ENCODE measurements around the gene SRC.

SRC gene

DNA sequence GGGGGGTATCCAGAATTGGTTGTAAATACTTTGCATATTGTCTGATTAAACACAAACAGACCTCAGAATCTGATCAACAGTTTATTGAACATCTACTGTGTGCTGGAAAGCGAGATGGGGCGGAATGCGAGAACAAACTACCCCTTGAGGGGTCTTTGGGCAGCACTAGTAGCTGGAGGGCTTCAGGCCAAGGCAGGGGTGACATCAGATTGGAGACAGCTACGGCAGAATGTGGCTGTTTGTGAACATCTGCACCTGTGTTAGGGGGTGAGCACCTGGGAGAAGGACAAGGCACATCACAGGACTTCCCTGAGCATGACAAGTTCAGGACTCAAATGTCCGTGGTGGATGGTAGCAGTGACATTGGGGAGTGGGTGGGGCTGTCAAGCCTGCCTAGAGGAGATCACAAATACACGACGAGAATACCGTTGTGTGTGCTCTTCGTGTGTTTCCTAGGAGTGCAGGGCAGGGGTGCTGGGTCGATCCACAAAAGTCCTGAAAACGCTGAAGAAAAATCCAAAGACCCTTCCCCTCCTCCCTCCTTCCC lies 59.5 kb downstream of the SRC start:
- ChIA-PET POLR2A (ENCODE audit: low non-redundant PET) (no interaction called here), CTCF (no interaction called here)
- H3K27ac ChIP-seq = peak overlapping the region; percentile 11
- TF ChIP-seq, protein P1, sequence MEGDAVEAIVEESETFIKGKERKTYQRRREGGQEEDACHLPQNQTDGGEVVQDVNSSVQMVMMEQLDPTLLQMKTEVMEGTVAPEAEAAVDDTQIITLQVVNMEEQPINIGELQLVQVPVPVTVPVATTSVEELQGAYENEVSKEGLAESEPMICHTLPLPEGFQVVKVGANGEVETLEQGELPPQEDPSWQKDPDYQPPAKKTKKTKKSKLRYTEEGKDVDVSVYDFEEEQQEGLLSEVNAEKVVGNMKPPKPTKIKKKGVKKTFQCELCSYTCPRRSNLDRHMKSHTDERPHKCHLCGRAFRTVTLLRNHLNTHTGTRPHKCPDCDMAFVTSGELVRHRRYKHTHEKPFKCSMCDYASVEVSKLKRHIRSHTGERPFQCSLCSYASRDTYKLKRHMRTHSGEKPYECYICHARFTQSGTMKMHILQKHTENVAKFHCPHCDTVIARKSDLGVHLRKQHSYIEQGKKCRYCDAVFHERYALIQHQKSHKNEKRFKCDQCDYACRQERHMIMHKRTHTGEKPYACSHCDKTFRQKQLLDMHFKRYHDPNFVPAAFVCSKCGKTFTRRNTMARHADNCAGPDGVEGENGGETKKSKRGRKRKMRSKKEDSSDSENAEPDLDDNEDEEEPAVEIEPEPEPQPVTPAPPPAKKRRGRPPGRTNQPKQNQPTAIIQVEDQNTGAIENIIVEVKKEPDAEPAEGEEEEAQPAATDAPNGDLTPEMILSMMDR (conservative IDR thresholded peaks at IDR 0.05; ENCODE audit: low read depth) = no peak
- no peak for DNase-seq (ENCODE audit: low spot score)

DNA sequence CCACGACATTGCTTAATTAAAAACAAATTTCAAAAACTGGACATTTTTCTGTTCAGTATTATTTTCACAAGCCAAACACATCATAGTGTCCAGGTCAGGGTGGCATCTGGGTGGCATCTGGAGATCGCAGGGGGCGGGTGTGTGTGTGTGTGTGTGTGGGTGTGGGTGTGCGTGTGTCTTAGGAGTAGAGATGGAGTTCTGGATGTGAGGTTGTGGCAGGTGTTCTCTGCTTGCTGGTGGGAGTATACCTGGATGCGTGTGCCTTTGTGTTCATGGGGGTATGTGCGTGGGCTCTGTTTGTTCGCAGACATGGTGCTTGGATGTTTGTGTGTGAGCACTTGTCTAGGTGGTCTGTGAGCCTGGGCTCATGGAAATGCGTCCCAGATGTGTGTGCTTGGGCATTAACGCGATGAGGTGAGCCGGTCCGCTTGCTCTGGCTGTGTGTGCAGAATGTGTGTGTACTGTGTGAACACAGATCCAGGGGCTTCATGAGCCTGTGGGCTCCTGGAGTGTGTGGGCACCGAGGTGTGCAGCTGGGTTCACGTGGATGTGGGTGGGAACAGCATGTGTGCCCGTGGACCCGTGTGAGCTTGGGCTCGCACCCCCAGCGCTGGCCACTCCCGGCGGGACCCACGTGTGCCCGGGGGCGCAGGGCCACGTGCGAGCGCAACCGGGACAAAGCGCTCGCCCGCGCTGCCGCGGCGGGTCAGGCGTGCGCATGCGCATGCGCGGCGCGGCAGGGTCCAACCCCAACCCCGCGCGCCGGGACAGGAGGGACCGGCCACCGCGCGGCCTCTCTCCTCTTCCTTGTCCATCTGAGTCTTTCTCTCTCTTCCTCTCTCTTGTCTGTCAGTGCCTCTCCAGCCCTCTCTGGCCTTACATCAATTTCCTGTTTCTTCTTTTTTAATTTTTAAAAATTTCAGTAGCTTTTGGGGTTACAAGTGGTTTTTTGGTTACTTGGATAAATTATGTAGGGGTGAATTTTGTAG lies 60.4 kb downstream of the SRC start:
- TF ChIP-seq, protein P1 (conservative IDR thresholded peaks at IDR 0.05; ENCODE audit: low read depth) = no peak
- ChIA-PET CTCF (interaction anchor here (0.6 to 1.1 kb wide), 3 partner anchors 176 to 950 kb away, joined by 3 to 4 read pairs (median 3); no protein-coding TSS in a partner anchor), POLR2A (ENCODE audit: low non-redundant PET) (no interaction called here)
- peak overlapping the region; percentile 29 for H3K27ac ChIP-seq
- DNase-seq (ENCODE audit: low spot score) = peak; percentile 89

- TF ChIP-seq, protein P1 (conservative IDR thresholded peaks at IDR 0.05; ENCODE audit: low read depth) = no peak
- no peak for DNase-seq (ENCODE audit: low spot score)
- POLR2A ChIA-PET (ENCODE audit: low non-redundant PET) = no interaction called here
- CTCF ChIA-PET = interaction anchor here (0.6 to 1.1 kb wide), 2 partner anchors 177 to 206 kb away, joined by 3 read pairs; no protein-coding TSS in a partner anchor
- H3K27ac ChIP-seq = peak overlapping the region; percentile 1; the same call in 1 of the 2 replicates
Observed at GRCh38 chr20:37407019-37407566, 61.2 kb downstream of the SRC start.

DNA sequence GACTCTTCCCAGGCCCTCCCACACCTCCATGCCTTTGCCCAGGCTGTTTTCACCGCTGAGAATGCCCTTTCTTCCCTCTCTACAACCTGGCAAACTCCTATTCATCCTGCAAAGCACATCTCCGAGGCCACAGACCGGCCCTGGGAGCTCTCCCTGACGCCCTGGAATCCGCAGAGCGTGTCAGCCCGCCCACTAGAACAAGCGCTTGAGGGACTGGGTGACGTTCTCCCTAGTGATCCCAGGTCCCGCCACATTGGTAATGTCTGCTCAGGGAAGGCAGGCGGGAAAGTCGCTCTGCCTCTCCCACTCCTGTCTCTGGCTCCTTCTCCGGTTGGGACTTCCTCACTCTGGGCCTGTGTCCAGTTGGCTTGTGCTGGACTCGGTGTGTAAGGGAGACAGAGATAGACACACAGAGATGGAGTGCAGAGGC lies 61.6 kb downstream of the SRC start:
- ChIA-PET CTCF (interaction anchor here (1.1 kb wide), 1 partner anchor 206 kb away, joined by 3 read pairs; no protein-coding TSS in a partner anchor), POLR2A (ENCODE audit: low non-redundant PET) (no interaction called here)
- no peak for DNase-seq (ENCODE audit: low spot score)
- peak overlapping the region; percentile 1; the same call in 1 of the 2 replicates for H3K27ac ChIP-seq
- TF ChIP-seq, protein P1 (conservative IDR thresholded peaks at IDR 0.05; ENCODE audit: low read depth) = no peak

- DNase-seq (ENCODE audit: low spot score) = no peak
- no peak overlapping the region for H3K27ac ChIP-seq
Observed at GRCh38 chr20:37408302-37409193, 62.6 kb downstream of the SRC start.

More at GRCh38 chr20:37408302-37409193, 62.6 kb downstream of the SRC start:
- CTCF ChIA-PET = no interaction called here
- TF ChIP-seq, protein P1 (conservative IDR thresholded peaks at IDR 0.05; ENCODE audit: low read depth) = no peak
- POLR2A ChIA-PET (ENCODE audit: low non-redundant PET) = no interaction called here

Measured in RWPE1 (cell line).